Esophagus mucosa (tissue), 1 donor: ENCODE data around the gene DAND5. TPM values are rescaled to one million over a fixed set of nuclear protein-coding genes. Genes with fewer than 3 reads are reported as not detected.

Source experiments
- ATAC-seq: fragments of 200-7000 bp; cut with Tn5 transposase; one replicate; pipeline ENCODE4 v1.9.1; 2020
- total RNA-seq: library from RNA; stranded (reverse); gene quantifications from one replicate; pipeline ENCODE4 v1.2.4, GENCODE V29; 2023
- donor health status: DM: yes; HTN: yes; CAD: no.

DAND5 gene
- total RNA-seq, 1 donor from 2014 or later: not detected

DNA sequence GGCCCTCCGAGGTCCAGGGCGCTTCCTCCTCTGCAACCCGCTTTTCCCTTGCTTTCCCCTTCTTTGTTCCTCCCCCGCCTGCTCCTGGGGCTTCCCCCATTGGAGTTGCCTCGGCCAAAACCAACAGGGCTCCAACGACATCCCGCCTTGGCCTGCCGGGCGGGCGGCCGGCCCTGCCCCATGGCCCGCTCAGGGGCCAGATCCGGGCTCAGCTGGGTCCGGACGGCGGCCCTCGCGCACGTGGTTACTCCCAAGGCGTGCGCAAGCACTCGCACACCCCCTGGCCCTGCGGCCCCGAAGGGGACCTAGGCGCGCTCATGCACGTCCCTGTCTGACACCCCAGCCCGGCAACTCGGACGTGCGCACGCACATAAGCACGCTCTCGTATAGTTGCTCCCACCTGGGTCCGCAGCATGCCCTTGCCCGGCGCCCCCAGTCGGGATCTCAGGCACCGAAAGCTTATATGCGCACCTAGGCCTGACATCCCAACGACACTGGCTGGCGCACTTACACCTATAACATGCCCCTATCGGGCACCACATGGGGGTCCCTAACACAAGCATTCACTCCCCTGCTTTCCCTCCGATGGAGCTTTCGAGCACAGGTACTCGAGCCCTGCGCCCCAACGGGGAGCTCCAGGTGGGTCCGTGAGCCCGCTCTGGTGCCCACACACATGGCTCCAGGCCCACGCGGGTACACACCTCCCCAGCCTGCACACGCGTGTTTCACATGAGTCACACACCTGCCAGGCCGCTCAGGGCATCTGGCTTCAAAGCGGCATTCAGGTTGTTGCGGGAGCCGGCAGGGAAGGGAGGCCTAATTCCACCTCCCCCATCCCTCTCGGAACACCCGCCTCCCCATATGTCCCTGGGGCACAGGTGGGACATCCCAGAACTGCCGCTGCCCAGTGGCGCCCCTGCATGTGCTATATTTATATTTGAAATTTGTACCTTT, 40.9 kb downstream of the DAND5 start:
- ATAC-seq: peak; percentile 44

DNA sequence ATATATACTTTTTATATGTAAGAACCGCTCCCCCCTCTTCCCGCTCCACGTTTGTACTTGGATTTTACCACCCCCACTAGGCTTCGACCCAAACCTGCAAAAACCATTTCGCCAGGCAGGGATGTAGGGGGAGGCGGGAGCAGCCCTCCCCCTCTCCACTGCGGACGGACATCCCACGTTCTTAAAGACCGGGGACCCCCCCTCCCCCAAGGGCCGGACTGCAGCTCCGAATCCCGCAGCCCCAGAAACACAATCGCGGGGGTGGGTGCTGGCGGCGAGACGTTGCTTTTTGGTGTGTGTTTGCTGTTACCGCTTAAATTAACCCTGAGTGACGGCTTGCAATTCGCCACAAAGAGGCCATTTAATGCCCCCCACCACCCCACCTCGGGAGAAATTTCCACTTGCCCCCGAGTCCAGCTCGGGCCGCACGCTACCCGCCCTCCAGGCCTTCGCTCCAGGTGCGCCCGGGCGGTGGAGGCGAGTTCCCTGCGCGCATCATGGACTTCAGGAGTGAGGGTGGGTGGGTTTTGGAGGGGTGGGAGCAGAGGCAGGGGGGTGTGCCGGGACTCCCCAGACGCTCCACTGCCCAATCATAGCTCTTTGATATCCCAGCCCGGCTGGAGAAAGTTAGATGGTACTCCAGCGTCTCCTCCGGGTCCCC, 41.7 kb downstream of the DAND5 start:
- ATAC-seq: no peak

DNA sequence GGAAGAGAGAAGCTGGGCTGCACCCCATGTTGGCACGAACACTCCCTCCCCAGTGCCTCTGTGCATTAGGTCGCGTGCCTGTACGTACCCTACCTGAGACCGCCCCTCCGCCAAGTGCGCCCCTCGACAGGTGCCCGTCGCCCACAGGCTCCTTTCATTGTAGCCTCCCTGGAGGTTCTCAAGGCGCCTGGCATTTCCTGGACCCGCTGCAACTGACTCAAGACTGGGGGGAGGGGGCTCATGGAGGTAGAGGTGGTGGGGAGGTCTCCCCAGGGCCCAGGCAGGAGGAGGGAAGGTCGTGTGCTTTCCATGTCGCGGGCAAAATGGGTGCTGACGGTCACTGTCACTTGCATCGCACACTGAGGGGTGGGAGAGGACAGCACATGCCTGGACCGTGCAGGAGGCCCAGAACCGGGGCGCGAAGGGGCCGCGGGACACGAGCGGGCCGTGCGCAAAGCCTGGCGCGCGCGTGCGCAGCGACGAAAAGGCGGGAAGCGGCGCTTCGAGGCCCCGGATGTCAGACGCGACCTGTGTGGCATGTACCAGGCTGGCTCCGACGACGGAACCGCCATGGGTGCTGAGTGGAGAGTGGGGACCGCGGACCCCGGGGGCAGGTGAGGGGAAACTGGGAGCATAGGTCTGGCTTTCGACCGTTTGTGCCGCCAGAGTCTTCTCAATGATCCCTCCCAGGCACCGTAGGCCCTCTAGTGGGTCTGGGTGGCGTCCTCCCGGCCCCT, 42.4 kb downstream of the DAND5 start:
- ATAC-seq: no peak

DNA sequence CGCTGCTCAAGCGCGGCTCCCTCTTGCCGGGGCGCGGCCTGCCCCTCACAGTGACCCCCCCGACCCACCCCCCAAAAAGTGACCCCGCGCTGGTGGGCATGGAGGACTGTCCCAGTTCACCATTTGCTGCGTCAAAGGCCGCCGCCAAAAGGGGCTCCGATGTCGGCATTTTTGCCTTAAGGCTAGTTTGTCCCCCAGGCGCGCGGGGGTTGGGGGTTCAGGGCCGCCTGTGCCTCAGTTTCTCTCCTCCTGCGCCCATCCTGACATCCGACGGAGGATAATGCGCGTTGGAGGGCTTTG, 43.0 kb downstream of the DAND5 start:
- no peak for ATAC-seq

DNA sequence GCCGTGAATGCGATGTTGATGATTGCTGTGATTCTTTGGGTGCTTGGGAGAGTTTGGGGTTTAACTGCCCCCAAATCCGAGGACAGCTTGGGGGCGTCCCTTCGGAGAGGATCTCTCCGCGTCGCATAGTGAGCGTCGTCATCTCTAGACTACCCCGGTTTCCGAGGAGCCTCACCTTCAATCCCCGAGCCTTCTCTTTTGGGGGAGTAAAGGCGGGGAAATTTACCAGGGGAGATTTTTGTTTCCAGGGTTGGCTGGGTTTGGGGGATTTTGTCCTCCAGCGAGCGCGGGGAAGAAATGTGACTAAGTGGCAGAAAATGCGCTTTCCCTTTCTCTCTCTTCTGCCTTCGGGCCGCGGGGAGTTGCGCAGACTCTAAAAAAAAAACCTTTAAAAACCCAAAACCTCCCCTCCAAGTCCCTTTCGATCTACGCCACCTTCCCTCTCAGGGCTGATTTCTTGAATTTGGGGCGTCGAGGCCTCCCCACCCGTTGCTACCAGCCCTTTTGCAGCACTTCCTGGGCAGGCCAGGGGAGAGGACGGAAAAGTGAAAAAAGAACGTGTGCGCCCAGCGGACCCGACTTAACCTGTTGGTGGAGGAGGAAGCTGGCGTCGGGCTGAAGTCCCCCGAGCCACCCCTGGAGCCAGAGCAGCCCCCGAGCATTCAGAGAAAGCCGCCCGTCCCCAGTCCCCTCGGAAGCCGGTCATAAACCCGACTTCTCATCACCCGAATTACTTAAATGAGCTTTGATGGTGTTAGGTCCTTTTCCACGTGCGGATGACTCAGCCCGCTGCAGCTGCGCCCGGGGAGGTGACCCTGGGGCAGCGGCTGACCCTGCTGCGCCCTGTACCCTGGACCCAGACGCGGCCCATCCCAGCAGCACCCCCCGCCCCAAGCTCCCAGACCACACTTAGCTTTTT, 43.6 kb downstream of the DAND5 start:
- peak; percentile 39 for ATAC-seq

DNA sequence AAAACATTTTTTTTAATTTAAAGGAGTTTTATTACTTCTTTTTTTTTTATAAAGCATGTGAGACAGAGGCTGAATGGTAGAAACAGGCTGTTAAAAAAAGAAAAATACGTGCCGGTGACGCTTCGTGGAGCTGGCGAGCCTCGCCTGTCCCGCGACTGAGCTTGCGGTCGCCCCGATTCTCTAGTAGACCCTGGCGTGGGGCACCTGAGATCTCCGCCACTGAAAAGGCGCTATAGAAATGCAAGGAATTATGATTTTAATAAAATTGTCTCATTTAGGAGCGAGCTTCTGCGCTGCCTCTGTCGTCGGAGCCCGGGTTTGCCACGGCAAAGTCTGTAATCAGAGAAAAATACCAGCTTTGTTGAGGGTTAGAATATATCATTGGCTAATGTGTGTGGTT, 44.3 kb downstream of the DAND5 start:
- no peak for ATAC-seq

DNA sequence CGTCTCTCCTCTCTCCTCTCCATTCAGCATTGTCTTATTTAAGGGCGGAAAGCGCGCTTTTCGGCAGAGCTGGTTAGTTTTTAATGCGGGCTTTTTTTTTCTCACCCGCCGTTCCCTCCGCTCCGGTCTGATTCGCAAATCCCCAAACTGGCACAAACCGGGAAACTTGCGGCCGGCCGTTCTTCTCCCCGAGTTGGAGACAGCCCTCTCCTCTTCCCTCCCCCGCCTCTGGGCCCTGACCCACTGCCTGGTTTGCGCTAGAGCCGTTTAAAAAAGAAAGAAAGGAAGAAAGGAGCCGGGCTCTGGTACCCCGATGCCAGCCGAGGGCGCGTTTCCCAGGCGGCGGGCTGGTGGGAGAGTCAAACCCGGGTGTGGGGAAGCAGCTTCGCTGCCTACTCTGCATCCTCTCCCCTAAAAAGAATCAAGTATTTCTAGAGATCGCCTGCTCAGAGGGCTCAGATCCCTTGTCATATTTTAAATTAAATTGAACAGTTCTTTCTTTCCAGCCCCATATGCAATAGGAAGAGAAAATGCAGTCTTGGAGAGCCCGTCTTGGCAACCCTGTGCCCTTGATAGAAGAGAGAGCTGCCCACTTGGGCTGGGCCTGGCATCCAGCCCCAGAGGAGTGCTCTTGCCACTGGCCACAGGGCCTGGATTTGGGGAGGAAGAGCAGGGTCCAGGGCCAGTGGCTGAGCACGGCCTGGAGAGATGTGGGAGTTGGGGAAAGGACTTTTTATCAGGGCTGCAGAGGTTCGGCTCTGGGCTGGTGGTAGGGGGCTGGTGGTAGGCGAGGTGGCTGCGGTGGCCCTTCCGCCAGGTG, 44.9 kb downstream of the DAND5 start:
- ATAC-seq: no peak

DNA sequence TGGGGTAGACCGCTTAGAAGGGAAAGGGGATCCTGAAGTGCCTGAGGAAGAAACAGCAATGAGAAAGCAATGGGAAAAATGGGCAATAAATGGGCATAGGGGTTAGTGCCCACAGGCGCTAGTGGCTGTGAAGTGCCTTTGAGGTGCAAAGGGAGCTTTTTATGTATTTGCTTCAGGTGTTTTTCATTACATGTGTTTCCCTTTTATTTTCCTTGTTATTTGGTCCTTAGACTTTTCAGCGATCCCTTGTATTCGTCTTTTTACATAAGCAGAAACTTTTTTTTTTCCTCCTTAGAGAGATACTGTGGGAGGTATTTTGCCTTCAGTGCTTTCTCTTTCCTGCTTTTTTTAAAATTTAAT, 45.5 kb downstream of the DAND5 start:
- ATAC-seq: no peak

DNA sequence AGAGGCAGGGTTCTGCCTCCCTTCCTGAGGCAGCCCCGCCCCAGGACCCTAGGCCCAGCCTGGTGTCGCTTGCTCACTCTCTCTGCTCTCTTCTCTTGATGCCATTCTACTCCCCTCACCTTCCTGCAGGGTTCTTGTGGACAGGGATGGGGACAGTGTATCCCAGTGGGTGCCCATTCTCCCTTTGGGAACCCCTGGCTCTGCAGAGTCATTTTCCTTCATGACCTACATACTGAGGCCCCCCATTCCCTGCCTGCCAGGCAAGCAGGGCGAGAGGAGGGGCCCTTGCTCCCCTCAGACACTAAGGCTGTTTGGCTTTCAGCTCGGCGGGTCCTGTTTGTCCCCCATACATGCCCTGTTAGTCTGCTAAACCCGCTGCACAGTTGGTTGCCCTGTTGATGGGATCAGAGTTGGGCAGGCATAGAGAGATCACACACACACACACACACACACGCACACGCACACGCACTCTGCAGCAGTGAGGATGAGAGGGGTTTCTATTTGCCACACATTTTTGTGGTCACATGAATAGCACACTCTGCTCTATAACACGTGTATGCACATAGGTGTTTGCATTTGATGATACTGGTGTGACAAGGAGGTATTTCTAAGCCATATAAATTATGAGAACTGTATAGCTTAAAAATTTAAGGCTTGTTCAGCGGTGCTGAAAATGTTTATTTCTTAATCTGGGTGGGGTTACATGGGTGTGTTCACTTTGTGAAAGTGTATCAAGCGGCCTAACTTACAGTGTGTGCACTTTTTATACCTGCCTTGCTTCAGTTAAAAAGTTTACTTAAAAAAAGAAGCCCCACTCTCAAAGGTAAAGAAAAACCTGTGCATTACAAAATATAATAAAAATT, 46.2 kb downstream of the DAND5 start:
- ATAC-seq: peak; percentile 16

DNA sequence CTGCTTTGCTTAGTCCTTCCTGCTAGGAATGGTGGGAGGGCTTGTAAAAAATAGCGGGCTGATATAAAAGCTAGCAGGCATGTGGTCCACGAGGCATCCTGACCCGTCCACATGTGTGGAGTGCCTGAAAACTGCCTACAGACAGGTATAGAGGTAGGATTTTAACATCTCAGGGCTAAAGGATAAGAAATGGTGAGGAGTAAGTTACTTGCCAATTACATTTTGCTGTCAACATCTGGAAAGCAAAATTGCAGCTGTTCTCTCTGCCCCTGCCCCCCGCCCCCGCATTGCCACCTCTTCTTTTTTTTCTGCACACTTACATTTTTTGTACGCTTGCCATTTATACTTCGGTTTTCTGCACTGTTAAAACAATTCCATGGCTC, 46.9 kb downstream of the DAND5 start:
- ATAC-seq: no peak

DNA sequence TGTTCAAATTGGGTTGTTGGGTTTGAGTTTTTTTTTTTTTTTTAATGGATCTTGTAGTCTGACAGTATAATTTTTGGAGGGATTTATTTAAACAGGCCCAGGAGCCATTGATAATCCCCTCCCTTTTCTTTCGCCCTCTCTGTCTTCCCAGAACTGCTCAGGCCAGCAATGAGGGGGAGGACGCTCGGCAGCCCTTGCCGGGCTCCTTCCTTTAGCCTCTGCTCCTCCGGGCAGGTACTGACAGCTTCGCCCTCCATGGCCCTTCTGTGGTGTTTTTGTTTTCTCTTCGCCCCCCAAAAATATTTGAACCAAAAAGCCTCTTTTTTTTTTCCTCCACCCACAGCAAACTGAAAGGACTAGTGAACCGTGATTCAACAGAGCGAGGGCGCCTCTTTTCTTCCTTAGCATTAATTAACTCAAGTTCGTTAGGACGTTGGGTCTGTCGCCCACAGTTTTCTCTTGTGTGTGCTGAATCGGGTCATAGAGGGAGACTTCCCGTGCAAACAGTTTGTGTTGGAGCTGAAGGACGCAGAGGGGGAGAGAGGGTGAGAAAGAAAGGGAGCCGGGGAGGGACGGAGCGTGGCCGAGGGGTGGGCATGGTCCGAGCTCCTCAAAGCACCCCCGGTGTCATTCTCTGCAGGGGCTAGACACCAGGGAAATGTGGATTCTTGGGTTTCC, 47.4 kb downstream of the DAND5 start:
- no peak for ATAC-seq

DNA sequence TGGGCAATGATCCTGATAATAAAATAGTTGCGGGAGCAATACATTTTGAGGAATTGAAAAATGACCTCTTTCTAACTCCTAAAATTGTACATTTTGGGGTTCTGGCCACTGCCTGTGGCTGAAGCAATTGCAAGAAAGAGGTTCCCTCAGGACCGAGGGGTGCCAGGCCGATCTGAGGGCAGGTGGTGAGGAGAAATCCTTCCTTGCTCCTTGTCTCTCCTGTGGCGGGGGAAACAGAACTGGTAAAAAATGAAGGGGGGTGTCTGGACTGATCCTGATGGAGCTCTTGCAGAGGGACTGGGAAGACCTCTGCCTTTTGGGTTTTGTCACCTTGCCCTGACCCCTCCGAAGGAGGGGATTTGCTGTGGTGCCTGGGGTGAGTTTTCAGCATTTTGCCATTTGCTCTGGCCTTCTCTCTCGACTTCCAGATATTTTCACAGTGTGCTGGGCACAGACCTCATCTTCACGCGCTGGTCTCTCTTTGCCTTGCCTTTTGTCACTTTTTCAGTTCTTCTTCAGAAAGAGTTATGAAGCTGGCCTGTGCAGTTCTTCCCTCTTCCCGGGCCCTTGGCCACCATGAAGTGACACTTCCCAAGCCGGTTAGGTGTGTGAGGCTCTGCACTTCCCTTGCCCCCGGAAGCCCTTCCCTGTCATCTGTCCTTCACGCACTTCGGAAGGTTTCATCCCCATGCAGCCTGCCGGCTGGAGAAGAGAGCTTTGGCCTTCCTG, 48.1 kb downstream of the DAND5 start:
- ATAC-seq: no peak

DNA sequence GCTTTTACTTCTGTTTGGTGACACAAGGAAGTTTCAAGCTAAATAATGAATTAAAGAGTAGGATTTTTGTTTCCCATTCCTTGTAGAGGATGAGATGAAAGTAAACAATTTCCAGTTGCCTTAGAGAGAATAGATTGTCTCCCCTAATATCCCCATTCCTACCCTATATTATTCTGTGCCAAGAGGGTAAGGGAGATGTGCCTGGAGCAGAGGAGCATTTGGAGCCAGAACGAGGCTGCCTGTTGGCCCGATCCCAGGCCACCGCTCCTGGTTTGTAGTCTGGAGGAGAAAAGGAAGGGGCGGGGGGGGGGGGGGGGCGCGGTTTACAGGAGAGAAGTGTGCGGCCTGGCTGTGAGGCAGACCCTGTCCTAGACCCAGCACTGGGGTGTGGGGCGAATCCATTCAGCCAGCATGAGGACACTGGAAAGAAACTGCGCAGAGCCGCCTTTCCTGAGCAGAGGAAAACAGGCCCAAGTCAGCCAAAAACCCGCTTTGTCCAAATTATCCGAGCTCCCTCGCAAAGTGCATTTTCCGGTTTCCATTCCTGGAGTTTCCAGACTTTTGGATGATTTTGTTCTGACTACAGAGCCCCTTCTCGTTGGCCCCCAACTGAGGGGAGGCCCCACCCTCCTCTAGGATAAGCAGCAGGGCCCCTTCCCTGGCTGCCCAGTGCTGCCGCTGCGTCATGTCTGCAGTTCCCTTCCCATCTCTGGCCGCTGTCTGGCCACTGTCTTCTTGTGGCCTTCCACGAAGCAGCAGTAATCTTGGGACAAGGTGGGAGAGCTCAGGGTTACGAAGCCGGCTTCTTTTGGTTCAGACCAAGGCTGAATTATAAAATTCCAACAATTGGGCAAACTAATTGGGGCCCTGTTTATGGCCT, 48.9 kb downstream of the DAND5 start:
- ATAC-seq: no peak

DNA sequence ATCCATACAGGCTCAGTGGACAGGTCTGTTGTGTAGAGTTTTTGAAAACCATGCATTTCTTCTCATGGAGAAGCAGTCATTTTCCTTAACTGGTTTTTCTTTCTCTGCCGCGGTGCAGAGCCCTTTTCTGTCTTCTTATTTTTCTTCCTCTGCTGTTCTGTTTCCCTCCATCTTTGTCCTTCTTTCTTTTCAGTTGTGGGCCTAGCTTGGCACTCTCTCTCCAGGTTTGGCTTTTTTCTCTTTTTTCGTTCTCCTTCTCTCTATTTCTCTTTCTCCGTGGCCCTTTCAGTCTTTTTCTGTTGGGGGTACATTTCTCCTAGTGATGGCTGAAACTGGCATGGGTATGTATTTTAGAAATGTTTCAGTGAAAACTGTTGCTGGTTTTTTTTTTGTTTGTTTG, 50.0 kb downstream of the DAND5 start:
- ATAC-seq: no peak

DNA sequence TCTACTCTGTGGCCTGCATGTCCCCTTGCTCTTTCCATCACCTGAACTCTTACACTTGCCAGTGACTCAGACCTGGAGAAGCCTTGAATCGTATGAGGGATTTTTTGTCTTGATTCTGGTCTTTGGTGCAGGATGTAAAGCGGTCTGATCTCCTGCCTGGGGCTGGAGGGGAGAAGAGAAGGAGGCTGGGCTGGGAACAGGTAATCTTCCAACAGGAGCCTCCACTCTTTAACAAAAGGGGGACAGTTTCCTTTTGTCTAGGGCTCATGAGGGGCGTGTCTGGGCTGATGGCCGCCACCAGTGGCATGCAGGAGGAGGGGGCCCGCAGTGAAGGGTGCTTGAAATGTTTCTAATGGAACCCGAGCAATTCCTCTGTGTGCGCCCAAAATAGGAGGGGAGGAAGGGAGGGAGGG, 50.6 kb downstream of the DAND5 start:
- no peak for ATAC-seq

DNA sequence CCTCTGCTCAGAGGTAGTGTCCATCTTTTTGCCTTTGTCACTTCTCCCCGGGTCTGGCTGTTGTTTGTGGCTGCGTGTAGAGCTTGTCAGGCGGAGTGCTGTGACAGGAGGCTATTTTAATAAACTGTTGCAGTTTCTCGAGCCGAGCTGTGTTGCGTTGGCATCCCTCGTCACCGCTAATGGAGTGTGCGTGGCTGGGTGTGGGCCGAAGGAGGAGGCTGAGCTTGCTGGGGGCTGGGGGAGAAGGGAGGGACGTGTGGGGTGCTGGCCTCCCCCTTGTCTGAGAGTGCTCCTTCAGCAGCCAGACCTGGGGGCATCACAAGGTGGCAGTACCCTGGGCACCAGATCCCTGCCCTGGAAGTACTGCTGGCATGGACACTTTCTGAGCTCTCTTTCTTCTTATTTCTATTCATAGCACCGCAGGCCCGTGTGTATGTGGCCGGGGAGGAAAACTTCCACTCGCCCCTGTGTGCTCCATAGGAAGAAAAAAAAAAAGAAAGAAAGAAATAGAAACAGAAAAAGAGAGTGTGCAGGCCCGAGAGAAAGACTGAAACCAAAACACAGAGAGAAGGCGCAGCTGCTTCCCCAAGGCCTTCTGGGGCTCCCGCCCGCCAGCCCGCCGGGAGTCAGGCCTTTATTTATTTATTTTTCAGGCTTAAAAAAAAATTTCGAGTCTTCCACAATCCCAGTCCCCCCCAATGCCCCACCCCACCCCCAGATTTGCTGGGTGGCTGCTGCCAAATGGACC, 52.9 kb downstream of the DAND5 start:
- peak; percentile 23 for ATAC-seq

DNA sequence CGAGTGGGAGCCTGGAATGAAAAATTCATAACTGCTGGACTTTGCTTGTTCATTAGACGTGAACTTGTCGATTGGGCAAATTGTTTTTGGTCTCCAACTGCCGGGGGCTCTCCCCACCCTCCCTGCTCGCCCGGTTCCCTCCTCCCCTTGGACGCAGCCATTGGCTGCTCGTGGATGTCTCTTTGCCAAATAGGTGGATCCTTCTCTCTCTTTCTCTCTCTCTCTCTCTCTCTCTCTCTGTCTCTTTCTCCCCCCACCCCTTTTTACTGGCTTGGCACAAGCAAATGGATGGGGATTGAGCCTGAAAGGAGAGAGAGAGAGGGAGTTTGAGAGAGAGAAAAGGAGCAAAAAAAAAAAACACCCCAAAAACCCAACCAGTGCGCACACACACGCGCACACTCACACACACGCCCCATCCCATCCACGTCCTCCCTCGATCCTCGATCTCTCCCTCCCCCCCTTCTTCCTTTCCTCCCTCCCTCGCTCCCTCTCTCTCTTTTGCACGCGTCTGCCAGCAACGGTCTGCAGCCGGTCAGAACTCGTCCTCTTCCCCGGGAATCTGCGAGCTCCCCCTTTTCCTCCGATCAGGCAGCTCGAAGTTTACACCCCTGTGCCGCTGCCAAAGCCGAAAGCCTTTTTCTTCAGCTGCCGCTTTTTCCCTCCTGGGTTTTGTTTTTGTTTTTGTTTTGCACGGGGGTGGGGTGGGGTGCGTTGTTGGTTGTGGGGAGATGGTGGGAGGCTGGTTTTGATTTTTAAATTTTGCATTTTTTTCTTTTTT, 53.7 kb downstream of the DAND5 start:
- peak; percentile 70 for ATAC-seq
